HCEC 1CT (cell line): ENCODE results near the gene ATP2B1.
"Not testable (repeated sequence)": the region's sequence is repeated elsewhere in the genome, so short reads cannot be mapped to it uniquely, and the experiment has no call there.

ENCODE experiments used
- DNase-seq: peaks from one replicate; pipeline ENCODE4 v3.0.0-alpha.2; 2017

The ATP2B1 gene

GRCh38 chr12:89712706-89713105 is 4.1 kb upstream of the ATP2B1 start:
- no peak for DNase-seq

GRCh38 chr12:89710873-89711750 is 2.5 kb upstream of the ATP2B1 start:
- DNase-seq, result peak; percentile 32

- peak; percentile 53 for DNase-seq
Measured at GRCh38 chr12:89709995-89710872, 1.6 kb upstream of the ATP2B1 start.

- DNase-seq, result peak; percentile 100
Measured at GRCh38 chr12:89709157-89709994, 738 bp upstream of the ATP2B1 start.

GRCh38 chr12:89707703-89708564 is 704 bp downstream of the ATP2B1 start:
- peak; percentile 27 for DNase-seq

GRCh38 chr12:89706986-89707702 is 1.5 kb downstream of the ATP2B1 start:
- DNase-seq, result peak; percentile 30

- DNase-seq, result peak; percentile 25
Measured at GRCh38 chr12:89706551-89706950, 2.1 kb downstream of the ATP2B1 start.

- DNase-seq, result no peak
Measured at GRCh38 chr12:89704457-89704856, 4.2 kb downstream of the ATP2B1 start.

GRCh38 chr12:89703768-89704167 is 4.9 kb downstream of the ATP2B1 start:
- DNase-seq, result no peak

GRCh38 chr12:89702503-89702902 is 6.1 kb downstream of the ATP2B1 start:
- DNase-seq, result no peak

GRCh38 chr12:89701606-89702206 is 6.9 kb downstream of the ATP2B1 start:
- DNase-seq, result no peak

- peak; percentile 39 for DNase-seq
Measured at GRCh38 chr12:89700191-89700810, 8.3 kb downstream of the ATP2B1 start.

GRCh38 chr12:89698607-89699006 is 10.0 kb downstream of the ATP2B1 start:
- no peak for DNase-seq

GRCh38 chr12:89697728-89698127 is 10.9 kb downstream of the ATP2B1 start:
- DNase-seq, result not testable (repeated sequence)

GRCh38 chr12:89697296-89697695 is 11.3 kb downstream of the ATP2B1 start:
- no peak for DNase-seq

- DNase-seq, result no peak
Measured at GRCh38 chr12:89695830-89696229, 12.8 kb downstream of the ATP2B1 start.

- DNase-seq, result peak; percentile 66
Measured at GRCh38 chr12:89695100-89695499, 13.5 kb downstream of the ATP2B1 start.

GRCh38 chr12:89694542-89694941 is 14.1 kb downstream of the ATP2B1 start:
- no peak for DNase-seq

GRCh38 chr12:89693639-89694202 is 14.9 kb downstream of the ATP2B1 start:
- no peak for DNase-seq

- no peak for DNase-seq
Measured at GRCh38 chr12:89692439-89692838, 16.2 kb downstream of the ATP2B1 start.
